ENCODE results near the gene ATXN1.

DNA sequence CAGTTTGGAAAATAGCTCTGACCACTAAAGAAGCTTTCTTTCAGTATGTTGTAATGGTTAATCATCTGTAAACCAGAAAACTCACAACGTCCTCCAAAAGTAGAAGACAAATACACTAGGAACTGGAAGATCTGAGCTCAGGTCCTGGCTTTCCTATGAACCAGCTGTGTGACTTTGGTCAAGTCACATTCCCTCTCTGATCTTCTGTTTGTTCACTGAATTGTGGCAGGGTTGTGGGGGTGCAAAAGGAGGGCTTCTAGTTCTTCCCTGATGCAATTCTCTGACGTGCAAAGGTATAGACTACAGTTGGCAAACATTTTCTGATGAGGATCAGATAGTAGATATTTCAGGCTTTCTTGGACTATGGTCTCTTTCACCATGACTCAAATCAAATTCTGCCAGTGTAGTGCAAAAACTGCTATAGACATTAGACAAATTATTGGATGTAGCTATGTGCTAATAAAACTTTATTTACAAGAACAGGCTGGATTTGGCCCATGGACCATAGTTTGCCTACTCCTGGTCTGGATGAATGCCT, 44.9 kb downstream of the ATXN1 start:
- TF ChIP-seq, protein P1, sequence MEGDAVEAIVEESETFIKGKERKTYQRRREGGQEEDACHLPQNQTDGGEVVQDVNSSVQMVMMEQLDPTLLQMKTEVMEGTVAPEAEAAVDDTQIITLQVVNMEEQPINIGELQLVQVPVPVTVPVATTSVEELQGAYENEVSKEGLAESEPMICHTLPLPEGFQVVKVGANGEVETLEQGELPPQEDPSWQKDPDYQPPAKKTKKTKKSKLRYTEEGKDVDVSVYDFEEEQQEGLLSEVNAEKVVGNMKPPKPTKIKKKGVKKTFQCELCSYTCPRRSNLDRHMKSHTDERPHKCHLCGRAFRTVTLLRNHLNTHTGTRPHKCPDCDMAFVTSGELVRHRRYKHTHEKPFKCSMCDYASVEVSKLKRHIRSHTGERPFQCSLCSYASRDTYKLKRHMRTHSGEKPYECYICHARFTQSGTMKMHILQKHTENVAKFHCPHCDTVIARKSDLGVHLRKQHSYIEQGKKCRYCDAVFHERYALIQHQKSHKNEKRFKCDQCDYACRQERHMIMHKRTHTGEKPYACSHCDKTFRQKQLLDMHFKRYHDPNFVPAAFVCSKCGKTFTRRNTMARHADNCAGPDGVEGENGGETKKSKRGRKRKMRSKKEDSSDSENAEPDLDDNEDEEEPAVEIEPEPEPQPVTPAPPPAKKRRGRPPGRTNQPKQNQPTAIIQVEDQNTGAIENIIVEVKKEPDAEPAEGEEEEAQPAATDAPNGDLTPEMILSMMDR (IDR thresholded peaks at IDR 0.05; ENCODE audit: low read depth, low read length, poor library complexity, severe bottlenecking) = no peak
- no peak for TF ChIP-seq EZH2phosphoT487 (IDR thresholded peaks at IDR 0.05; ENCODE audit: borderline replicate concordance, low read length)
